Stimulated activated CD4-positive, alpha-beta T cell treated with anti-CD3 and anti-CD28 coated beads, Interleukin-1b, Interleukin-23, amount 100 ng/mL, for 4 hours (primary cell): ENCODE results near the gene WDR64.
"Not testable (repeated sequence)": the region's sequence is repeated elsewhere in the genome, so short reads cannot be mapped to it uniquely, and the experiment has no call there.

Experiments used
- DNase-seq, 2 donors: peaks; one replicate each; pipeline ENCODE4 v3.0.0-alpha.2; 2020; ENCODE audit warnings: low read depth in 2 of 2

Gene WDR64

GRCh38 chr1:241789061-241789460 lies 137.0 kb downstream of the WDR64 start:
- no peak for DNase-seq

GRCh38 chr1:241799416-241799815 lies 147.3 kb downstream of the WDR64 start:
- no peak for DNase-seq

- DNase-seq: no peak
These were observed 148.6 kb downstream of the WDR64 start for GRCh38 chr1:241800640-241801039.

GRCh38 chr1:241802863-241803262 lies 150.8 kb downstream of the WDR64 start:
- DNase-seq: no peak

GRCh38 chr1:241804706-241805105 lies 152.6 kb downstream of the WDR64 start:
- DNase-seq: not testable (repeated sequence)

- DNase-seq: no peak
These were observed 156.2 kb downstream of the WDR64 start for GRCh38 chr1:241808265-241808664.

GRCh38 chr1:241810769-241811405 lies 158.8 kb downstream of the WDR64 start:
- no peak for DNase-seq

GRCh38 chr1:241813768-241814320 lies 161.8 kb downstream of the WDR64 start:
- DNase-seq: no peak

GRCh38 chr1:241816008-241816407 lies 163.9 kb downstream of the WDR64 start:
- DNase-seq: no peak

GRCh38 chr1:241817331-241817792 lies 165.3 kb downstream of the WDR64 start:
- DNase-seq: no peak

- DNase-seq: no peak
These were observed 166.0 kb downstream of the WDR64 start for GRCh38 chr1:241817956-241818612.

GRCh38 chr1:241819340-241819866 lies 167.3 kb downstream of the WDR64 start:
- no peak for DNase-seq

GRCh38 chr1:241821363-241821762 lies 169.3 kb downstream of the WDR64 start:
- DNase-seq: no peak

GRCh38 chr1:241822846-241823245 lies 170.8 kb downstream of the WDR64 start:
- no peak for DNase-seq

GRCh38 chr1:241823925-241824324 lies 171.8 kb downstream of the WDR64 start:
- no peak for DNase-seq

- DNase-seq: no peak
These were observed 173.5 kb downstream of the WDR64 start for GRCh38 chr1:241825581-241825980.

GRCh38 chr1:241826613-241827012 lies 174.5 kb downstream of the WDR64 start:
- not testable (repeated sequence) for DNase-seq

- DNase-seq: no peak
These were observed 175.2 kb downstream of the WDR64 start for GRCh38 chr1:241827264-241827663.

GRCh38 chr1:241828463-241829021 lies 176.5 kb downstream of the WDR64 start:
- no peak for DNase-seq

- no peak for DNase-seq
These were observed 177.4 kb downstream of the WDR64 start for GRCh38 chr1:241829468-241829867.

GRCh38 chr1:241834733-241835377 lies 182.8 kb downstream of the WDR64 start:
- no peak for DNase-seq

GRCh38 chr1:241836941-241837340 lies 184.9 kb downstream of the WDR64 start:
- no peak for DNase-seq
